Inferior parietal cortex (tissue), 1 donor: ENCODE results near the gene RHOC.

Experiments used
- DNase-seq: peaks from one replicate; pipeline ENCODE4 v3.0.0-alpha.2; 2016; ENCODE audit errors: extremely low spot score

The RHOC gene

DNA sequence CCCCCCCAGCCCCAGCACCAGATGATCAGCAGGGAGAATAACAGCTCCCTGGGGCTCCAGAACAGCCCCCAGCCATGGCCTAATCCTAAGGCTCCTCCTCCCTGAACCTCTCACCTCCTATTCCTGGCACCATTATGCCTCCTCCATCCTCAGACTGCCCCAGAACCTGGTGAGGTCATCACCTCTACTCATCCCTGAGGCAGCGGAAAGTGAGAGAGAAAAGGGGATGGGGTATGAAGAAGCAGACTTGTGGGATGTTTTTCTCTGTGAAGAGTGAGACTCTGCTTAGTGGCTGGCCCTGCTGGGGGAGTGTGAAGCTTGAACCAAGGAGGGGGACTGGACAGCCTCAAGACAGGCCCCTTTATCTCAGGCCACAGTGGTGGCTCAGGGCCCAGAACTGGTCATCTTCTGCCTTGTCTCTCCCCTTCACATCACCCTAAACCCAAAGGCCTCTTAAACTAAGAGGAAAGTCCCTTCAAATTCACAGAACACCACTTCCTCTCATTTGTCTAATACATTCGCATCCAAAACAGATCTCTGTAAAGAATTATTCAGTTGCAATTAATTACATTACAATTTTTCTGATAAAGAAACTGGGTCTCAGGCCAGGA lies 10.4 kb upstream of the RHOC start:
- DNase-seq, result no peak

DNA sequence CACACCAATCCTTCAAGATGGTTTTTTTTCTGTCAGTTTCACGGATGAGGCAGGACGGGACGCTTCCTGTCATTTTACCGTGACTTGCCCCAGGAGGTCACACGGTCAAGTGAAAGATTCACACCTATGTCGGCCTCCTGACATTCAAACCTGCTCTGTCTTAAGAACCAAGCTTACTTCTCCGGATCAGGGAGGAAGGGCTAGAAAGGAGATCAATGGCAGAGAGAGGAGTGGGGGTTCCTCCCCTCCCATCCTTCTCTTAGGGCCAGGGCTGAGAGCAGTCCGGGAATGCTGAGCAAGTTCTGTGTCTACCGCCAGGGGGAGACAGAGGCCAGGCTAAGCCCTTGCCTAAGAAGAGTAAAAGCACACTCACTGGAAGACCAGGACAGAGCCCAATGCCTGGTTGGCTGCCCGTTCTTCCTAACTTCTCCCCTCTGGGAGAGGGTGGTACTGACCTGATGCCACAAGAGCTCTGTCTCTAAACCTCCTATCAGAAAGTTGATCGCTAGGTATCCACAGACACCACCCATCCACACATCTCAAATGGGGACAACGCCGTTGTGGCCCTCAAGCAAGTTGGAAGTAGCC lies 9.3 kb upstream of the RHOC start:
- peak; percentile 97 for DNase-seq

DNA sequence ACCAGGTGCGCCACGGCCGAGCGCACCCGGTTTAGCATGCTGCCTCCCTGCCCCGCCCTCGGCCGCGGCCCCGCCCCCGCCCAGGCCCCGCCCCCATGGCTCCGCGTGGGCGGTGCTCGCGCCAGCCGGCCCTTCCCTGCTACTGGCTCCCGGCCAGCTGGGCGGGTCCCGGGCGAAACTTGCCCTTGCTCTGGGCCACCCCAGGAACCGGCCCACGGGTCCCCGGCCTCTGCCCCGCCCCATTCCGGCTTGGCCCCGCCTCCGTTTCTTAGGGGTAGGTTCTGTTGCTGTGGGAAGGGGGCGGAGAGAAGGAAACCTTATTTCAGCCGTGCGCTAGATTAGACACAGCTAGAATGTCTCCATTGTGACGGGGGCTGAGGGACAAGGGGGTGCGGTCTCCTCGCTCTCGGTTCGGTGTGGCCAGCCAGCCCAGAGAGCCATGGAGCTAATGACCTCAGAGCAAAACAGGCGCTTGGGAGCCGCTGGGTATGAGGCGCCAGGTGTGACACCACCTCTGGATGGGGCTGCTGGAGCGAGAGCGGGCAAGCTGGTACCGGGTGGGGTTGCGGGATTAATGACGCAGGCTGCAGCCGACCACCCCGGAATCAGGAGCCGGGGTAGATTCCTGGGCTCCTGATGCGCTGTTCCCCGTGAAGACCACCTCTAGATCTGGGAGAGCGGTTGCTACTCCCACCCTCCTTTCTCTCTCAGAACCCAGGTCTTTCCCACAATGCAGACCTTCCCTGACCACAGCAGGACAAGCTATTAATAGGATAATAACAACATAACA lies 8.5 kb upstream of the RHOC start, which contains the start of gene PPM1J:
Gene PPM1J, minus strand, starts transcription at position 69 of the 790 bp plus-strand sequence. Its CDS starts 31 bp downstream, at position 38.
- DNase-seq, result peak; percentile 77

DNA sequence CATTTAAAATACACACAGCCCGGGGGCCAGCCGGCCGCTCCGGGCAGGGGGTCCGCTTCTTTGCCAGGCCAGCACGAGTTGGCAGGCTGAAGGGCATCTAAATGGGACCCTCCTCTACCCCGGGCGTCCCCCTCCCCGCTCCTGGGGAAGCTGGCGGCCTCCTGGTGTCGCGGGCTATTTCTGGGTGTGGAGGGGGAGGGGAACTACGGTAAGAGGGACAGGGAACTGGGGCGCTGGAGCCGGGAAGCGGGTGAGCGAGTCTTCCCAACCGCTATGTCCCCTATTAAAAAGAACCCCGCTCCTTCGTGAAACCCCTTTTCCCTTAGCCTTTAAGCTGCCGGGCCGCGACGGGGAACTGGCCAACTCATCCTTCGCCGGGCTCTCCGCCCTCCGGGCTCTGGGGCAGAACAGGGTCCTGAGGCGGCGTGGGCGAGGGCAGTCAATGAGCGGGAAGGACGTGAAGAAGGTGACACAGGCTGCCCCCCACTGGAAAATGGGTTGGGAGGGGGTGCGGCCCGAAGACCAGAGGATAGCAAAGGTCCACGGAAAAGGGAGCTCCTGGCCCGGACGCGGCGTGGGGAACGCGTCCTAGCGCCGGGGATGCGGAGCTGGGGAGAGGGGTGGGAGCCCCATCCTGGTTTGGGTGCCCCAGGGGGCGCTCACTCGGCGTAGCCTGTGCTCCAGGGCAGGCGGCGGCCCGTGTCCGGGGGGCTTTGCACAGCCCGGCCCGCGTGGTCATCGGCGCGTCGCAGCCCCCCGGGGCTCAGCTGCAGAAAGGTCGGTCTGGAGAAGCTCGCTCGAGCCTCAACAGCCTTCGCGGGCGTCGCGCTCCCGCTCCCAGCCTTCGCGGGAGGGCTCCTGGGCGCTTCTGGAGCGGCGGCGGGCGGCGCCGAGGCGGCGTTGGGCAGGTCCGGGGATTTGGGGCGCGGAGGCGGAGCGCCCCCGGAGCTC lies 7.7 kb upstream of the RHOC start:
- DNase-seq, result no peak

DNA sequence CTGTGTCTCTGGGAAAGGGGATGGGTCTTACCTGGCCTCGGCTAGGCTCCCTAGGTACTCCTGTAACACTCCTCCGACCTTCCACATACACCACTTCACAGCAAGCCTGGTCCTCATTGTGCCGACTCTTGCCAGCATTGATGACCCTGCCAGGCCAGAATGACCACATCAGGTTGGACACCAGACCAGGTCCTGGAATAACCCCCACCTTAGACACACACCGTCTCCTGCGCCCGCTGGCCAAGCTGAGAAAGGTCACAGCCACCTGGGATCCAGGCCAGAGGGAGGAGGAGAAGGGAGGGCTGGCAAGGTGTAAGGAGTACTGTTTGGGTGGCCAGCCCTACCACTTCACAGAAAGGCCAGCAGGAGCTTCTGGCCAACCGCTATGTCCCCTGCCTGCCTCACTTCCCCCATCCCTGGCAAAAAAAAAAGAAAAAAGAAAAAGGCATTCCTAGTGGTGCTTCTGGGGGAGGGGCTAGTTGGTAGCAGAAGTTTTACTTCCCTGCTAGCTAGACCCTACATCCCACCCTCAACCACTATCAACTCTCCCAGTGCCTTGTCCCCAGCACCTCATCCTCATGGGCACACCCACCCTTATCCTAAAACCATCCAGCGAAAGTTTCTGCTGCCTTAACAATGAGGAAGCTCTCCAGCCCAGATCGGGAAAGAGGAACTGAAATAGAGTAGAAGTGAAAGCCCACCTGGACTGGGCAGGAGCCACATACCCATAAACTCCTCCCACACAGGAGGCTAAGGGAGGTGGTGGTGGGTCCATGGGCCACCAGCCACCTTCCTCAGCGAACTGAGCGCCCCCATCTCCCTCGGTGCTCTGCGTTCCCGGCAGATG lies 6.8 kb upstream of the RHOC start:
- no peak for DNase-seq

DNA sequence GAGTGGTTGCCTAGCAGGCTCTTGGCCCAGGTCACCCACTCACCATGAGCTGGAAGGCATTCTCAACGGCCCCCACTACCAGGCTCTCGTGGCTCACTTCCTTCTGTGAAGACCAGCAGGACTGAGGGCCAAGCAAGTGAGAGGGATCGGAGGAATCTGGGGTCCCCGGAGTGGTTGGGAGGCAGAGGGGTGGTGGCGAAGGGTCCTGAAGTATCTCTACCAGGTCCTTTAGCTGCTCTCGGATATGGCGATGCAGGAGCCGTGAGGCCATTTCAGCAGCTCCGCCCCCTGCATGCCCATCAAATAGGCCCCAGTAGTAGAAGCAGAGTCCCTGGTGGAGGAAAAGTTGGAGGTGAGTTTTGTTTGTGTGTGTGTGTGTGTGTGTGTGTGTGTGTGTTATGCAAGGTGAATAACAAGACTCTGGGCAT lies 5.8 kb upstream of the RHOC start:
- DNase-seq, result no peak

DNA sequence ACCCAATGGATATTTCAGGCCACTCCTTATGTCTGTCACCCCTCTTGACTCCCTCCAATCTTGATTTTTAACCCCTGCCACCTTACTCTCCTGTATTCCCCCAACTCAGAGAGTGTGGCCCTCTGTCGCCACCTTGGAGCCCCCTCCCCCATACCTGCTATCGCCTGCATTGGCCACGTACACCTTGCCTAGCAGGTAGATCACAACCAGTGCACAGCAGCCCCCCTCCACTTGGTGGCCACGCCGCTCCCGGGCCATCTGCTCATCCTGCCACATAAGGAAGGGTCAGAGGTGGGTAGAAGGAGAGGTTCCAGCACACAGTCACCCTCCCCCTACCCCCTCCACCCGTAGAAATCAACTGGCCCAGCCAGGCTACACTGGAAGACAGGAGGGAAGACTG lies 5.3 kb upstream of the RHOC start:
- DNase-seq, result no peak

DNA sequence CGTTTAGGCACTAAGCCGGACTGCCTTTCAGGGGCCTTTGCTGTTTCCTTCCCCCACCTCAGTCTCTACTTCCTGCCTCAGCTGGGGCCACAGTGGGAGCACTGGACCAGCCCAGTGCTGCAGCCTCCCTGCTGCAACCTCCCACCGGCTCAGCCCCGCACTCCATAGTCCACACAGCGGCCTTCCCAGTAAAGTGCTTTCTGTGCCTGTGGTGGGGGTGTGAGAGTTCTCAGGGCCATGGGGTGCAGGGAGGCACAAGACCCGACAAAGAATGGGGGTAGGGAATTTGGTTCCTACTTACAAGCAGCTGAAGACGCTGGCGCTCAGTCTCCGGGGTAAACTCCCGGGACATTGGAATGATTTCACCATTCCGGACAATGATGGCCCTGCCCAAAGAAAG lies 4.7 kb upstream of the RHOC start:
- no peak for DNase-seq

DNA sequence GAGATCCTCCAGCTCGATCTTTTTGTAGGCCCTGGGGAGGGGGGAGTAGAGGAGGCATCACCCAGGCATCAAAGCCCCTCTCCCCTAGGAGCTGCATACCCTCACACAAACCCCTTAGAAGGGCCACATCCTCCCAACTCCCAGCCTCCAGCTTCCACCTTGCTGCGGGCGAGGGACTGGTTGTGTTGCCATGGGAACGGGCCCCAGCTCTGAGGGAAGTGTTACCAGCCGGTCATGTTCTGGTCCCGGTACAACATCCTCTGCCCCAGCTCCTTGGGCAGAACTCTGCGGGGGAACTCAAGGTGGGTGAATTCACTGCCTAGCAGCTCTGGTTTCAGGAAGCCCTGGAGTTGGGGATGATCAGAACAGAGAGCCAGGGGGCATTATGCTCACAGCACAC lies 4.1 kb upstream of the RHOC start:
- DNase-seq, result no peak

DNA sequence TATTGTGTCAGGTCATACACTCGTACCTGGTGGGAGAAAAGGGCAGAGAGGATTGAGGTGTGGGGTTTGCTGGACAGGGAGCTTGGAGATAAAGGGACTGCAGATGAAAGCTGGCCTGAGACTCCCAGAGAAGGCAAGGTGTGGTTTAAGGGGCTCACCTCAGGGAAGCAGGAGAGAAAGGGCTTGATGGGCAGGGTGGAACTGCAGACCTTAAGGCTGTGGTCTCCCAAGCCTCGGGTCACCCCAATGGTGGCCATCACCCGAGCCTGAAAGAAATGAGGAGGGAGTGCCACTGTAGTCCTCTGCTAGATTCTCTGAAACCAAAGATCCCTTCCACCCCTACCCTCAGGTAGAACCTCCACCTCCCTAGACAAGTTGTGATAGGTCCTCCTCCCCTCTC lies 3.7 kb upstream of the RHOC start:
- no peak for DNase-seq

DNA sequence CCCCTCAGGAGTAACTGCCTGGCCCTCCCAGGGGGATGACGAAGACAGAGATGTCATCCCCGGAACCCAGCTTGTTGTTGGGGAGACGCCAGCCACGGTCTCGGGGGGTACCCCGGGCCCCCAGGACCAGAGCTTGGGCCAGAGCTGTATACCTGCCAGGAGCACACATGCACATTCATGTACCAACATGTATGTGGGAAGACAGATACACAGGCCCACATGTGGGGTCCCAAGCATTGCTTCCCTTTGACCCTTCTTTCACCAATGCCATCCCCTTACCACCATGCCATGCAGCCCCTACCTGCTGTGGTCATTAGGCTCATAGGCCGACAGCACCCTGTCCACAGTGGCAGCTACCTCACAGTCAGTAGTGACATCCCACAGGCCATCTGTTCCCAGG lies 3.2 kb upstream of the RHOC start:
- no peak for DNase-seq

DNA sequence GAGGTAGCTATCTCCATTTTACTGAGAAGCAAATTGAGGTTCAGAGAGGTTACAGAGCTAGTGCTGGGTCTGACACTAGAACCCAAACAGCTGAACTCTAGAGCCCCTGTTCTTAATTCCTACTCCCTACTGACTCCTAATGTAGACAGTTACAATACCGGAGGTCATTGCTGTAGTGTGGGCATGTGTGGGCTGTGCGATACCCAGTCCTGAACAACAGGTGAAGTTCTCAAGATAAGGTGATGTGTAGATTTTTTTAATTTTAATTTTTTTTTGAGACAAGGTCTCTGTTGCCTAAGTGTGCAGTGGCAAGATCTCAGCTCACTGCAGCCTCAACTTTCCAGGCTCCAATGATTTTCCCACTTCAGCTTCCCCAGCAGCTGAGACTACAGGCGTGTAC lies 1.6 kb upstream of the RHOC start:
- no peak for DNase-seq

DNA sequence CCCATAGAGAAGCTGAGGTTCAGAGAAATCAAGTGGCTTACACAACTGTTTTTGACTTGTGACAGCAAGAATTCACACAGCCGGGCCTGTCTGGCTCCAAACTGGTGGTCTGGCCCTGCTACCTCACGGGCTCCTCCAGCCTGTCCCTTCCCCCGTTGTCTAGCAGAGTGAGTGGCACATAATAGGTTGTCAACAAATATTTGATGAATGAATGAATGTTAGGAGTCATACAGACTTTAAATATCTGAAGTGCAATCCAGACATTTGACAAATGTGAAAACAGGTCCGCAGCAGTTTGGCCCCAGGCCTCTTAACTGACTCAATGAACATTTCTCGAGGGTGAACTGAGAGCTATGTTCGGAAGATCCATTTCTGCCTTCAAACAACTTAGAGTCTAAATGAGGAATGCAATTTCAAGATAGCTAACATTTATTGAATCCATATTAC lies 1.1 kb upstream of the RHOC start:
- DNase-seq, result no peak

DNA sequence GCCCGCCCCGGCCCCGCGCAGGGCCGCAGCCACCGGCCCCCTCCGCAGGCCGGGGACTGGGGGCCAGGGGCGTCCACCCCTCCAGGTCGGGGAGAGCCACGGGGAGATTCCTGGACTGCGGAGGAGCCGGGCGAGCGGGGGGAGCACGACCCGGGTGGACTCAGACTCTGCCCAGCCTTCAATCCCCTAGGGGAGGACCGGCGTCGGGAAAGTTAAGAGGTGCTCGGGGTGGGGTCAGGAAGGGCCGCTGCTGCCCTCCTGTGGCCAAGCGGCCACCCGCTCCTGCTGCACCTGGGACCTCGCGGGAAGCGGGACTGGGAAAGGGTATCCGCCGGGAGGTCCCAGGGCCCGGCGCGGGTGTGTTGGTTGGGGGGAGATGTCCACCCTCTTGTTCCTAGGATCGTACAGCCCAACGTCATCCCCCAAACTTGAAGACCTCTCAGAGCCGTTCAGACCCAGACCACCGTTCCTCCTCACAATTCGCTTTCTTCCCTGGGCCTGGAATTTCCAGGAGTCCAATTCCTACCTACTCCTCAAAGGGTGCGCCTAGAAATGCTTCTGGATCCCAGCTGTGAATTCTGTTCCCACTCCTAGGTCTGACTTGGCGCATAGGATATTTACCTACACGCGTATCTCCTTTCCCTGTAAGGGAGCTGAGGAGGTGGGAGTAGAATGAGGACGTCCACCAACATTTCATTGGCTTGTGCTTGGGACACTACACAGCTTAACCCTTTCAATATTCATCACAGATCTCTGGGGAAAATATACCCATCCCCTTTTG lies 484 bp upstream of the RHOC start:
- DNase-seq, result peak; percentile 70

DNA sequence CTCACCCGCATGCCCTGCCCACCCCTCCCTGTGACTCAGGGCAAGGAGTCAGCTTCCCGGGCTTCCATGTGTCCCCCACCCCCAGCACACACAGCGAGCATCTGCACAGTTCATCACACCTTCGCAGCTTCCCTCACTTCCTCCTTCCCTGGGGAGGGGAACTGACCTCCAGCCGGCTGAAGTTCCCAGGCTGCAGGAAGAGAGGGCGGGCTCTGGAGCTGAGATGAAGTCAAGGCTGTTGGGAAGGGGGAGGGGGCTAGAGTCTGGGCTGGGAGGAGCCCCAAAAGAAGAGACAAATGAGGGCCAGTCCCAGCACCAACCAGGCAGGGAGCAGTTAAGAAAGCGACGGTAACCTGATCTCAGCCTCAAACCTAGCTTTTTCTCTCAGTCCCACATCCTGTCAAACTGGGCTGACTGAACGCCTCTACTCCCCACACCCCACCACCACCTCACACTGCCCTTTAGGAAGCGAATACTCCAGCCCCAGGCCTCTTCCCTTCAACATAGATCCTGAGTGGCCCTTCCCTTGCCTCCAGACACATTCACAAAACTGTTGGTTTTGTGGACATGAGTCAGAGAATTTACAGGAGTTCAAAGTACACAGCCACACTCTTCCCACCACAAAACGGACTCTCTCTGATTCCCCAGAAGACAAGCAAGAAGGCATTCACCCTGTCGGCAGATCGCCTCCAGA lies 1.8 kb downstream of the RHOC start:
- peak; percentile 41 for DNase-seq

DNA sequence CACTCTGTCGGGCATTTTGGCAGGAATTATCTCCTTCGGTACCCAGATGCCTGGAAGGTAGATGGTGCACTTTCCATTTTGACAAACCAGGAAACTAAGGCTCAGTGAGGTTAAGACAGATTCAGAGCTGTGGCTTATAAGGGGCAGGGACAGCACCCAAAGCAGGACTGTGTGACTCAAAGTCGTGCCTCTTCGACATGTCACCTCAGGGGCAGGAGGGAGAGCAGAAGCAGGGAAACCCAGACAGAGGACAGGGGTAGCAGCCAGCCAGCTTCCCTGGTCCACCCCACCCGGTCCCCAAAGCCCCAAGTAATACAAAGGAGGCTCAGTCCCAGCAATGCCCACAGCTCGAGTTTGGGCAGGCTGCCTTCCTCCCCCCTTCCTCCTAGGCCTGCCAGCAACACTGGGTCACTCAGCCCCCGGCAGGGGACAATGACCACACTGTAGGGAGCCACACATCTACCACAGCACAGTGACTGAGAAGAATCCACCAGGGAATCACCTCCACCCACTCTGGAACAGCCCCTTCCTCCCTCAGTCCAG lies 2.5 kb downstream of the RHOC start:
- peak; percentile 74 for DNase-seq

DNA sequence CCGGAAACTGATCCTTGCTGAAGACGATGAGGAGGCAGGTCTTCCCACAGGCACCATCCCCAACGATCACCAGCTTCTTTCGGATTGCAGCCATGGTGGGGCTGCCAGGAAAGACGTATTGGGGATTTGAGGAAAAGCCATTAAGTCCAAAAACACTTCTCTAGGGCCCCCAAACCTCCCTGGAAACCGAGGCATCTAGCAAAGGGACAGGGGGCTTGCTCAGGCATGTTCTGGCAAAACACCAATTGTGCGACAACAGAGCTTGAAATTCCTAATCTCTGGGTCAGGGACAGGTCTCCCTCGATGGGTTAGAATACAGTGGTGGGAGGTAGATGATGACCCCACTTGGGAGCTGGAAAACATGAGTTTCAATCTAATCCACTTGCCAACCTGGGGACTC lies 3.2 kb downstream of the RHOC start:
- DNase-seq, result no peak

DNA sequence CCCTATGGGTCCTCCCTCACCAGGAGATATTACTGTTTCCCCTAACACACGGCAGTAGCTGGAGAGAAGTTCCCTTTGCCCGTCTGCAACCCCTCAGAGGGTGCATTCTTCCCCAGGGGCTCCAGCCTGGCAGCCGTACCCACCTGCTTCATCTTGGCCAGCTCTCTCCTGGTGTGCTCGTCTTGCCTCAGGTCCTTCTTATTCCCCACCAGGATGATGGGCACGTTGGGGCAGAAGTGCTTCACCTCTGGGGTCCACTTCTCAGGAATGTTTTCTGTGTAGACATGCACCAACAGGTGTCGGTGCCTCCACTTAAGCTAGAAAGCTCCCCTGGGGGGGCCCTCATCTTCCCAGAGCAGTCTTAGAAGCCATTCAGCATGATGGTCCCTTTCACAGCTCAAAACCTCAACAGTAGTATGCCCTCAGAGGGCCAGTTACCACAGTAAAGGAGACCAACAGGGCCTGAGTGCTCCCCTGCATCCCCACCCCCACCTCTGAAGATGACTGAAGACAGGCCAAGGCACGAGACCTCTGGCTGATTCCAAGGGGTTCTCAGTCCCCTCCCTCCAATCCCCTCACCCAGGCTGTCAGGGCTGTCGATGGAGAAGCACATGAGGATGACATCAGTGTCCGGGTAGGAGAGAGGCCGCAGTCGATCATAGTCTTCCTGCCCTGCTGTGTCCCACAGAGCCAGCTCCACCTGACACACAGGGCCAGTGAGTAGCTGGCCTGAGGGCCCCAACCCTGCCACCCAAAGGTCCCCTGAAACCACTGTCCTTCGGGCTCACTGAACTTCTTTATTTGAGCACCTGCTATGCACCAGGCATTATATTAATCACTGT lies 4.3 kb downstream of the RHOC start:
- DNase-seq, result no peak
